GM19035 (cell line): ENCODE measurements around the gene IKBIP.
A peak's percentile ranks its signal among the peaks of the same experiment; 100 is the strongest.
"Not testable (repeated sequence)": the region's sequence is repeated elsewhere in the genome, so short reads cannot be mapped to it uniquely, and the experiment has no call there.

ENCODE experiments used
- ATAC-seq: cut with Tn5 transposase; IDR thresholded peaks from one replicate; pipeline ENCODE4 v1.9.1; 2021; ENCODE audit not compliant: unreplicated experiment

The IKBIP gene

GRCh38 chr12:98644712-98645571, at the start of gene IKBIP, which contains the start of gene APAF1:
Gene IKBIP, minus strand, starts transcription at chr12:98644788. Its CDS starts 87 bp downstream, at chr12:98644701.
Gene APAF1, plus strand, starts transcription at chr12:98645290. Its CDS starts 3,070 bp downstream, at chr12:98648360.
- ATAC-seq: peak; percentile 85

GRCh38 chr12:98691351-98691750, 46.8 kb upstream of the IKBIP start:
- no peak for ATAC-seq

GRCh38 chr12:98686603-98687002, 42.0 kb upstream of the IKBIP start:
- no peak for ATAC-seq

- ATAC-seq: no peak
Measured at GRCh38 chr12:98684199-98684598, 39.6 kb upstream of the IKBIP start.

- ATAC-seq: no peak
Measured at GRCh38 chr12:98679611-98680005, 35.0 kb upstream of the IKBIP start.

GRCh38 chr12:98678946-98679610, 34.5 kb upstream of the IKBIP start:
- ATAC-seq: no peak

GRCh38 chr12:98678236-98678945, 33.8 kb upstream of the IKBIP start:
- ATAC-seq: no peak

GRCh38 chr12:98674841-98675240, 30.3 kb upstream of the IKBIP start:
- ATAC-seq: no peak

- ATAC-seq: no peak
Measured at GRCh38 chr12:98671459-98671858, 26.9 kb upstream of the IKBIP start.

- ATAC-seq: no peak
Measured at GRCh38 chr12:98669751-98670150, 25.2 kb upstream of the IKBIP start.

- ATAC-seq: no peak
Measured at GRCh38 chr12:98660521-98660920, 15.9 kb upstream of the IKBIP start.

GRCh38 chr12:98656289-98657101, 11.9 kb upstream of the IKBIP start:
- ATAC-seq: no peak

- ATAC-seq: no peak
Measured at GRCh38 chr12:98653866-98654493, 9.4 kb upstream of the IKBIP start.

GRCh38 chr12:98651328-98651727, 6.7 kb upstream of the IKBIP start:
- no peak for ATAC-seq

GRCh38 chr12:98646294-98647090, 1.9 kb upstream of the IKBIP start:
- ATAC-seq: no peak

- ATAC-seq: peak; percentile 1
Measured at GRCh38 chr12:98645572-98646067, 1.0 kb upstream of the IKBIP start.

- peak; percentile 27 for ATAC-seq
Measured at GRCh38 chr12:98644433-98644711, 216 bp downstream of the IKBIP start.

- not testable (repeated sequence) for ATAC-seq
Measured at GRCh38 chr12:98642801-98643200, 1.8 kb downstream of the IKBIP start.

GRCh38 chr12:98639491-98639890, 5.1 kb downstream of the IKBIP start:
- ATAC-seq: no peak
